Neuronal stem cell (in vitro differentiated cells): ENCODE data around the gene MRPL53.
"Not testable (repeated sequence)": the region's sequence is repeated elsewhere in the genome, so short reads cannot be mapped to it uniquely, and the experiment has no call there.

Source experiments
- DNase-seq: peaks from one replicate; pipeline ENCODE4 v3.0.0-alpha.2; 2013; ENCODE audit warnings: low spot score
- H2AFZ ChIP-seq: one replicate; pipeline ENCODE4 v1.6.1; 2013; ENCODE audit warnings: mild to moderate bottlenecking, low read length, inconsistent platforms
- H2AK5ac ChIP-seq: 2 replicates; pipeline ENCODE4 v1.6.1; 2013; ENCODE audit warnings: low read depth, mild to moderate bottlenecking, inconsistent platforms, low read length, moderate library complexity, mixed read lengths
- H2BK120ac ChIP-seq: 2 replicates; pipeline ENCODE4 v1.6.1; 2013; ENCODE audit warnings: low read depth, mild to moderate bottlenecking, inconsistent platforms, low read length, moderate library complexity, mixed read lengths
- H2BK12ac ChIP-seq: one replicate; pipeline ENCODE4 v1.6.1; 2013; ENCODE audit warnings: low read length, inconsistent platforms
- H2BK15ac ChIP-seq: 2 replicates; pipeline ENCODE4 v1.6.1; 2013; ENCODE audit warnings: mild to moderate bottlenecking, low read length, inconsistent platforms, mixed read lengths
- H2BK5ac ChIP-seq: one replicate; pipeline ENCODE4 v1.6.1; 2013; ENCODE audit warnings: inconsistent platforms, mild to moderate bottlenecking, low read length, moderate library complexity
- H3K14ac ChIP-seq: one replicate; pipeline ENCODE4 v1.6.1; 2013; ENCODE audit warnings: low read length, inconsistent platforms
- H3K18ac ChIP-seq: 2 replicates; pipeline ENCODE4 v1.6.1; 2013; ENCODE audit warnings: low read length, inconsistent platforms
- H3K23ac ChIP-seq: 2 replicates; pipeline ENCODE4 v1.6.1; 2013; ENCODE audit warnings: low read depth, mild to moderate bottlenecking, mixed read lengths, low read length, inconsistent platforms; ENCODE audit not compliant: poor library complexity
- H3K27ac ChIP-seq: replicated peaks from 3 replicates; pipeline ENCODE4 v1.5.1; 2013; ENCODE audit warnings: low read length, inconsistent platforms
- H3K27me3 ChIP-seq, 3 experiments: 2 replicates each; pipeline ENCODE4 v1.6.1; 2013; ENCODE audit warnings: low read length in 3 of 3, mild to moderate bottlenecking in 2 of 3, inconsistent platforms in 1 of 3, low read depth in 1 of 3, mixed read lengths in 1 of 3, moderate library complexity in 1 of 3; ENCODE audit not compliant: control insufficient read depth in 3 of 3, insufficient read depth in 3 of 3
- H3K36me3 ChIP-seq, 2 donors: replicated peaks in 1 of 2; 2 replicates each; pipeline ENCODE4 v1.6.1; 2013; ENCODE audit warnings: low read length in 2 of 2; ENCODE audit not compliant: control insufficient read depth in 2 of 2, insufficient read depth in 2 of 2
- H3K4ac ChIP-seq: 2 replicates; pipeline ENCODE4 v1.6.1; 2013; ENCODE audit warnings: inconsistent platforms, mild to moderate bottlenecking, low read length, moderate library complexity
- H3K4me1 ChIP-seq, 2 donors: 1 replicate in 1 of 2; 2 replicates in 1 of 2; pipeline ENCODE4 v1.6.1; 2013; ENCODE audit warnings: low read length in 2 of 2, low read depth in 1 of 2; ENCODE audit not compliant: control insufficient read depth in 2 of 2, insufficient read depth in 1 of 2
- H3K4me2 ChIP-seq: one replicate; pipeline ENCODE4 v1.6.1; 2013; ENCODE audit warnings: mild to moderate bottlenecking, low read length, inconsistent platforms; ENCODE audit not compliant: insufficient read depth, poor library complexity, severe bottlenecking
- H3K4me3 ChIP-seq, 2 donors: 2 replicates each; pipeline ENCODE4 v1.5.1; 2013; ENCODE audit warnings: low read length in 2 of 2, mild to moderate bottlenecking in 2 of 2, inconsistent platforms in 1 of 2, moderate library complexity in 1 of 2
- H3K79me1 ChIP-seq: one replicate; pipeline ENCODE4 v1.6.1; 2013; ENCODE audit warnings: low read depth, mild to moderate bottlenecking, inconsistent platforms, low read length, moderate library complexity
- H3K9ac ChIP-seq: one replicate; pipeline ENCODE4 v1.6.1; 2013; ENCODE audit warnings: mild to moderate bottlenecking, low read depth, low read length, inconsistent platforms; ENCODE audit not compliant: poor library complexity
- H3K9me3 ChIP-seq, 2 donors: replicated peaks in 1 of 2; 2 replicates each; pipeline versions ENCODE3 to v1.6.1; 2013; ENCODE audit warnings: low read length in 2 of 2, mild to moderate bottlenecking in 2 of 2, inconsistent platforms in 1 of 2, low read depth in 1 of 2, mixed read lengths in 1 of 2, moderate library complexity in 1 of 2; ENCODE audit not compliant: control insufficient read depth in 2 of 2, insufficient read depth in 1 of 2
- H4K8ac ChIP-seq: one replicate; pipeline ENCODE4 v1.6.1; 2013; ENCODE audit warnings: low read depth, mild to moderate bottlenecking, inconsistent platforms, low read length, moderate library complexity
- H4K91ac ChIP-seq: one replicate; pipeline ENCODE4 v1.6.1; 2013; ENCODE audit warnings: low read length, low read depth, mild to moderate bottlenecking, inconsistent platforms; ENCODE audit not compliant: poor library complexity
- WGBS, 2 donors: extraction: QIAGEN DNeasy Blood & Tissue Kit; methylation state at CpG; one replicate each; pipeline ENCODE4 v1.1.7; 2013; ENCODE audit warnings: missing lambda C conversion rate in 2 of 2, mixed read lengths in 1 of 2; ENCODE audit not compliant: insufficient read length in 2 of 2, insufficient replicate concordance in 1 of 2; ENCODE audit errors: extremely low coverage in 2 of 2; 5-methylcytosine and 5-hydroxymethylcytosine counted together

The MRPL53 gene

DNA sequence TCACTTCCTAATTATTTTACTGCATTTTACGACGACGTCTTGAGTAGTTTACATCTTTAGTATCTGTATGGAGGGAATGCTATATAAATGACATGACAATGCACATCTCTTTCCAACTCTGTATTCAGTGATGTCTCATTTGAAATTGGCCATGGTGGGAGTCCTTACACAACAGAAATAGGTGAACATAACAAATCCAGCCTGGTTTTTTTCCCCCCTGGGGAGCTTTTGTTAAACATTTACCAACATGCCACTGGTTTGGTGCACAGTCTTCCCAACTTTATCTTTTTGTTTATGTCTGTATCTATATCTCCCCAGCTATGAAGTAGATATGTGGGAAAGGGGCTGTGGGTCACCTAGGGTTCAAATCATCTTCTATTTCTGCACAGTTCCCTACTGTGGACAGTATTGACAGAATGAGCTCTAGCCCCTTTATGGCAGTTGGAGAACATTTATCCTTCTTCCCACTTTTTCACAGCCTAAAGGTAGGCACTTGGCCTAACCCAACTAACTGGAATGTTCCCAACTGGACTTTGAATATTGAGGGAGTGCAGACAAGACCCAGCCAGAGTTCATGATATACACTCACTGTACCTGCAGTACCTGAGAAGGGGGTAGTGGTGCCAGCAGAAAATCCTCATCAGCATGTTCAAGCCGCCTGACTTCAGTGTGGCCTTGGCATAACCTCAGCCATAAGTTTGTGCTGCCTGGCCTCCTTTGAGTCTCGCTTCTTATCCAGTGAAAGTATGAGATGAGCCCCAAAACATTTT, 25.1 kb downstream of the MRPL53 start:
- no peak overlapping the region for H3K9ac ChIP-seq
- no peaks in the 10 kb centered on the region for H3K4me1 ChIP-seq
- no peak overlapping the region for H2AK5ac ChIP-seq
- WGBS, 2 donors = no CpG with 5 or more reads among the region's 5 CpGs
- H3K79me1 ChIP-seq = no peaks in the 10 kb centered on the region
- H3K36me3 ChIP-seq = no peaks in the 10 kb centered on the region
- no peak overlapping the region for H3K27ac ChIP-seq
- peaks cover 0 to 2% of the 10 kb centered on the region in 2 donors for H3K9me3 ChIP-seq
- no peak overlapping the region for H3K18ac ChIP-seq
- no peak overlapping the region for H2BK120ac ChIP-seq
- DNase-seq = no peak
- H2BK12ac ChIP-seq = no peak overlapping the region
- no peak overlapping the region for H2BK15ac ChIP-seq
- H3K4me2 ChIP-seq = no peak overlapping the region
- H2BK5ac ChIP-seq = no peak overlapping the region
- H3K23ac ChIP-seq = no peak overlapping the region
- no peak overlapping the region for H2AFZ ChIP-seq
- H4K91ac ChIP-seq = no peak overlapping the region
- H3K14ac ChIP-seq = no peak overlapping the region
- H3K4ac ChIP-seq = no peak overlapping the region
- no peak overlapping the region for H4K8ac ChIP-seq
- H3K27me3 ChIP-seq = peaks cover 0 to 8% (median 6%) of the 10 kb centered on the region in 3 experiments
- no peak overlapping the region for H3K4me3 ChIP-seq

DNA sequence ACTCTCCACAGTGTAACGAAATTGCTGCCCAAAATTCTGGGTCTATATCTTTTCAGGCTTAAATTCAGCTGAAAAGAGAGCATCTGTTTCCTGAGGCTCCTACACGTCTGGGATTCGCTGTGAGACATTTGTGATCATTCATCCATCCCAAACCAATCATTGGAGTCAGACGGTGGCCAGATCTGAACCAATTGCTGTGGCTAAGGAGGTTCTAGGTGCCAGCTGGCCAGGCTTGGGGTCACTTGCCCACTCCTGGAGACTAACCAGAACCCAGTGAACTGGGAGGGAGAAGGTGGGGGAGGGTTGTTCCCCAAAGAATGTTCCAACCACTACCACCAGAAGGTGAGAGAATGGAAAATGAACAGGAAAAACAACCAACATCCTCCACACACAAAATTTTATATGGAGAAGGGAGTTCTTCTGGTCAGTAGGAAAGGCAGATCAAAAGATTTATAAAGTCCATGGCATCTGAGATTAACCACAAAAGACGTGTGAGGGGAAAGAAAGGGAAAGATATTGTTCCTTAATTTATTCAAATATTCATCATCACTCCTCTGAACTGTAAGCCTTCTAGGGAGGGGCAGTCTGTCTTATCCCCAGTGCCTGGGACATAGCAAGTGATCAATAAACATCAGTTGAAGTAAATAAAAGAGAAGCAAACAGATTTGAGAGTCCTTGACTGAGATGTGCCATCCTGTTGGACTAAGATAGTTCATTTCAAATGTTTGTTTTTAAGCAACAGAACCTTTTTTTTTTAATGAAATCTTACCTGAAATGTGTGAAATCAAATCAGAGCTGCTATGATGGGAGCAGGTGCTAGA, 27.8 kb downstream of the MRPL53 start:
- Histone ChIP-seq H3K4me1 (peaks cover 3% of the 10 kb centered on the region in 2 donors), H3K4me3 (no peak overlapping the region), H2BK12ac (no peak overlapping the region), H3K9ac (no peak overlapping the region), H4K91ac (no peak overlapping the region), H2BK5ac (no peak overlapping the region), H3K14ac (no peak overlapping the region), H3K9me3 (peaks cover 0 to 2% of the 10 kb centered on the region in 2 donors), H2AK5ac (no peak overlapping the region), H2BK15ac (no peak overlapping the region), H2AFZ (peak overlapping the region; percentile 61), H3K36me3 (no peaks in the 10 kb centered on the region), H4K8ac (no peak overlapping the region), H3K4me2 (no peak overlapping the region), H3K27ac (no peak overlapping the region), H3K23ac (no peak overlapping the region), H3K18ac (no peak overlapping the region), H3K27me3 (peaks cover 0 to 15% (median 4%) of the 10 kb centered on the region in 3 experiments), H3K4ac (no peak overlapping the region), H3K79me1 (peaks cover under 1% of the 10 kb centered on the region), H2BK120ac (no peak overlapping the region)
- WGBS, 2 donors = no CpG with 5 or more reads among the region's 5 CpGs
- DNase-seq = no peak

DNA sequence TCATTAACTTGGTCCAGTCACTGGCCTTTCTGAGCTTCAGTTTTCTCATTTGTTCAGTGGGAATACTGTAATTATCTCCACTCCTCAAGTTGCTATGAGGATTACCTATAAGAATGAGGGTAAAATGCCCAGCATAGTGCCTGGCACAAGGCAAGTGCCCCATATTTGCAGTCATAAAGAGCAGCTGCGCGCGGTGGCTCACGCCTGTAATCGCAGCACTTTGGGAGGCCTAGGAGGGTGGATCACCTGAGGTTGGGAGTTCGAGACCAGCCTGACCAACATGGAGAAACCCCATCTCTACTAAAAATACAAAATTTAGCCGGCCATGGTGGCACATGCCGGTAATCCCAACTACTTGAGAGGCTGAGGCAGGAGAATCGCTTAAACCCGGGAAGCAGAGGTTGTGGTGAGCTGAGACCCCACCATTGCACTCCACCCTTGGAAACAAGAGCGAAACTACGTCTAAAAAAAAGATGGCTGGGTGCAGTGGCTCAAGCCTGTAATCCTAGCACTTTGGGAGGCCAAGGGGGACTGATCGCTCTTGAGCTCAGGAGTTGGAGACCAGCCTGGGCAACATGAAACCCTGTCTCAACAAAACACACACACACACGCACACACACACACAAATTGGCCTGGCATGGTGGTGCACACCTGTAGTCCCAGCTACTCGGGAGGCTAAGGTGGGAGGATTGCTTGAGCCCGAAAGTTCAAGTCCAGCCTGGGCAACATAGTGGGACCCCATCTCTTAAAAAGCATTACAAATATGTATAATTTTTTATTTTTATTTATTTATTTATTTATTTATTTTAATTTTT, 29.8 kb downstream of the MRPL53 start:
- H4K91ac ChIP-seq, H2BK12ac ChIP-seq, H3K36me3 ChIP-seq, DNase-seq, H2AK5ac ChIP-seq, H3K27ac ChIP-seq, H3K14ac ChIP-seq, H2BK15ac ChIP-seq, H3K23ac ChIP-seq, H3K4me3 ChIP-seq, H3K9me3 ChIP-seq, H3K79me1 ChIP-seq, H2AFZ ChIP-seq, H3K18ac ChIP-seq, H2BK120ac ChIP-seq, H4K8ac ChIP-seq, H3K4ac ChIP-seq: not testable (repeated sequence)
- WGBS, 2 donors = no CpG with 5 or more reads among the region's 16 CpGs
- Histone ChIP-seq H3K9ac (peak overlapping the region; percentile 54), H3K27me3 (peaks cover 0 to 15% (median 0%) of the 10 kb centered on the region in 3 experiments), H3K4me2 (peak overlapping the region; percentile 95), H2BK5ac (peak overlapping the region; percentile 39), H3K4me1 (peaks cover 17 to 19% of the 10 kb centered on the region in 2 donors)
